ENCODE data around the gene RNF182. TPM values are rescaled to one million over a fixed set of nuclear protein-coding genes. Genes with fewer than 3 reads are reported as not detected.

RNF182 gene
- total RNA-seq, 2 donors from 2014 or later: 3.2 TPM; not detected in 1

DNA sequence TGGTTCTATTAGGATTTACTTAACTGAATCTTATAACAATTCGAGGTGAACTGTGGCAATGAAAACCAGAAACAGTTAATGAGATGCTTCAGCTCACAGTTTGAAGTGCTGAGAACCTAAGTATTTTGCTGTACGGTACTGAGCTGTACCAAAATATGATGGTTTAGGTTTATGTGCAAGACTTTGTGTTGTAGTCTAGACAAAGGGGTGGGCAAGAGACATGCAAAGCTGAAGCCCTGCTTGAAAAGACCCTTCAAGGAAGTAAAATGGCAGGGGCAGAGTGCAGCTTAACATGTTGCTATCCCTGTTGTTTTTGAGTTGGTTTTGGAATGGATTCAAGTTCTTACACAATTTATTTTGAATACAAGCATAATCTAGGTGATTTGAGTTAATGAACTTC is 54.0 kb downstream of the RNF182 start:
- Histone ChIP-seq H3K27me3 (replicated peaks; ENCODE audit: insufficient read depth) (peaks cover 4% of the 10 kb centered on the region), H3K27ac (no peak overlapping the region), H3K36me3 (no peaks in the 10 kb centered on the region), H3K4me3 (no peak overlapping the region), H3K4me1 (replicated peaks) (no peaks in the 10 kb centered on the region), H3K9me3 (no peaks in the 10 kb centered on the region)
- no peak for DNase-seq (ENCODE audit: low spot score)
- intact Hi-C loops (cut with DNase I): no loop called here
- WGBS: 82% methylated on average over 2 of the region's 2 CpGs
- TF ChIP-seq POLR2AphosphoS5 (IDR thresholded peaks at IDR 0.05): no peak
- TF ChIP-seq, protein P1, sequence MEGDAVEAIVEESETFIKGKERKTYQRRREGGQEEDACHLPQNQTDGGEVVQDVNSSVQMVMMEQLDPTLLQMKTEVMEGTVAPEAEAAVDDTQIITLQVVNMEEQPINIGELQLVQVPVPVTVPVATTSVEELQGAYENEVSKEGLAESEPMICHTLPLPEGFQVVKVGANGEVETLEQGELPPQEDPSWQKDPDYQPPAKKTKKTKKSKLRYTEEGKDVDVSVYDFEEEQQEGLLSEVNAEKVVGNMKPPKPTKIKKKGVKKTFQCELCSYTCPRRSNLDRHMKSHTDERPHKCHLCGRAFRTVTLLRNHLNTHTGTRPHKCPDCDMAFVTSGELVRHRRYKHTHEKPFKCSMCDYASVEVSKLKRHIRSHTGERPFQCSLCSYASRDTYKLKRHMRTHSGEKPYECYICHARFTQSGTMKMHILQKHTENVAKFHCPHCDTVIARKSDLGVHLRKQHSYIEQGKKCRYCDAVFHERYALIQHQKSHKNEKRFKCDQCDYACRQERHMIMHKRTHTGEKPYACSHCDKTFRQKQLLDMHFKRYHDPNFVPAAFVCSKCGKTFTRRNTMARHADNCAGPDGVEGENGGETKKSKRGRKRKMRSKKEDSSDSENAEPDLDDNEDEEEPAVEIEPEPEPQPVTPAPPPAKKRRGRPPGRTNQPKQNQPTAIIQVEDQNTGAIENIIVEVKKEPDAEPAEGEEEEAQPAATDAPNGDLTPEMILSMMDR (IDR thresholded peaks at IDR 0.05): no peak
- TF ChIP-seq POLR2A (IDR thresholded peaks at IDR 0.05): no peak

DNA sequence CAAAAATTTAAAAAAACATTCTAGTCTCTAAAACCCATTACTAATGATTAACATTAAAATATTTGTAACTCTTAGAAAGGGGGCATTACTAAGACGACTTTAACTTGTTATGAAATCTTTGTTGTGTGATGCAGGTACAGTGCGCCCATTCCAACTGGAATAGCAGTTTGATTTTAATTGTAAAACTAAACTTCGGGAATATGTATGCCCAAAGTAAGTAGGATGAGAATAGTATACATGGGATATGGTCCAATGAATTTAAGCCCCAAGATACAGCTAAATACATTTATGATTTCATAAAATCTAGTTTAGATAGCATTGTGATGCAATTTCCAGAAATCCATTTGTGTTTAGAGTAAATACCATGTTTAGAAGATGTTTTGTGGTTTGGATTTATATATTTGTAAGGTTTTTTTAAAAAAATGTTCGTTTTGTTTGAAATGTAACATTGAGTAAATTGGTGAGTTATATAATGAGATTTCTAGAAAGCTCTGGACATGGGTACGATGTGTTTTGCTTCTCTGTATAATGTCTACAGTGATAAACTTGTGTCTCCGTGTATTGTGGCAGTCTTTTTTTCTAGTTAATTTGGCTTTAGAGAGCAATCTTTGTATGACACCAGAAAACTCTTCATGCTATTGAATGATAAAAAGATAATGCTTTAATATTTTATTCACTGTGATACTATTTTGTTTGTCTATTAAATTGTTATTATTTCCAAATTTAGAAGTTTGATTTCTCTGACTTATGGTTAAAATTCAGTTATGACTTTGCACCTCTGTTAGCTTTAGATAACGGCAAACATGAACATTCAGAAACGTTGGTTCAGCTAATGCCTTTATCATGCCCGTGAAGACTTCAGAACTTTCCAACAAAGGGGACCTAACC is 54.8 kb downstream of the RNF182 start:
- Histone ChIP-seq H3K36me3 (no peaks in the 10 kb centered on the region), H3K4me1 (replicated peaks) (no peaks in the 10 kb centered on the region), H3K27me3 (replicated peaks; ENCODE audit: insufficient read depth) (peaks cover 4% of the 10 kb centered on the region), H3K9me3 (no peaks in the 10 kb centered on the region), H3K27ac (no peak overlapping the region), H3K4me3 (no peak overlapping the region)
- 80% methylated on average over 9 of the region's 9 CpGs for WGBS
- intact Hi-C loops (cut with DNase I): no loop called here
- DNase-seq (ENCODE audit: low spot score): no peak
- no peak for TF ChIP-seq POLR2AphosphoS5 (IDR thresholded peaks at IDR 0.05)
- TF ChIP-seq POLR2A (IDR thresholded peaks at IDR 0.05): no peak
- TF ChIP-seq, protein P1 (IDR thresholded peaks at IDR 0.05): no peak

DNA sequence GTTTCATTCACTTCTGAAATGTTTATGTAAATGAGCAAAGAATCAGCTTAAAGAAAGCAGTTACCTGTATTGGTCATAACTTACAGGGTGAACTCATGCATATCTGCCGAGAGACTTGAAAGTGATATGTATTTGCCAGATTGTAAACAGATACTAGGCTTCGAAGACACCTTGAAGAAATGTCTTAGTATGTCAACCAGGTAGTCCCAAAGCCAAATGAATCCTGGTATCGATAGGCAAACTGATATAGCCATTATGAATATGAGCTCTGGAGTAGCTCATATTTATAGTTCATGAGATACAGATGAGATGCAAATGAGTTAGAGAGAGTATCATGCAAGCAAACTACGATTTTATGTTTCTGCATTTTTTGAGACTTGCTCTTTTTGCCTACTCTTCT is 55.8 kb downstream of the RNF182 start:
- Histone ChIP-seq H3K4me1 (replicated peaks) (no peaks in the 10 kb centered on the region), H3K27ac (no peak overlapping the region), H3K9me3 (no peaks in the 10 kb centered on the region), H3K27me3 (replicated peaks; ENCODE audit: insufficient read depth) (peaks cover 4% of the 10 kb centered on the region), H3K36me3 (no peaks in the 10 kb centered on the region), H3K4me3 (no peak overlapping the region)
- TF ChIP-seq POLR2AphosphoS5 (IDR thresholded peaks at IDR 0.05): no peak
- TF ChIP-seq, protein P1 (IDR thresholded peaks at IDR 0.05): no peak
- no peak for TF ChIP-seq POLR2A (IDR thresholded peaks at IDR 0.05)
- DNase-seq (ENCODE audit: low spot score): no peak
- WGBS: 68% methylated on average over 4 of the region's 4 CpGs
- intact Hi-C loops (cut with DNase I): no loop called here

DNA sequence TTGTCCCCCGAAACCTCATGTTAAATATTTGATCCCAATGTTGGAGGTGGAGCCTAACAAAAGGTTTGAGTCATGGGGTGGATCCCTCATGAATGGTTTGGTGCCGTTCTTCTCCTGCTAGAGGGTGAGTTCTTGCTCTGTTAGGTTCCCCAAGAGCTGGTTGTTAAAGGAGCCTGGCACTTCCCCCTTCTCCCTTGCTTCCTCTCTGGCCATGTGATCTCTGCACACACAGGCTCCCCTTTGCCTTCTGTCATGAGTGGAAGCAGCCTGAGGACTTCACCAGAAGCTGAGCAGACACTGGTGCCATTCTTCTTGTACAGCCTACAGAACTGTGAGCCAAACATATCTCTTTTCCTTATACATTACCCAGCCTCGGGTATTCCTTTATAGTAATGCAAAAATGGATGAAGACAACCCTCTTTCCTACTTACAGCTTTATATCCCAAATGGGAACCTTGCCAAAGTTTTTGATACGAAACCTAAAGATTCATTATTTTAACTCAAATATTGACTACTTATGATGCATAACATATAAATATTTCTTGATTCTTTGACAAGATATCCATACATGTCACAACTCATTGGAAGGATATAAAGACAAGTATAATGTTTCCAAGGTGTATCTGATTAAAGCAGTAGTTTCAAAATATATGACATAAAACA is 61.0 kb downstream of the RNF182 start:
- H3K36me3 ChIP-seq: no peaks in the 10 kb centered on the region
- DNase-seq (ENCODE audit: low spot score): no peak
- no peaks in the 10 kb centered on the region for H3K4me1 ChIP-seq (replicated peaks)
- TF ChIP-seq POLR2A (IDR thresholded peaks at IDR 0.05) (no peak), POLR2AphosphoS5 (IDR thresholded peaks at IDR 0.05) (no peak)
- TF ChIP-seq, protein P1 (IDR thresholded peaks at IDR 0.05): no peak
- intact Hi-C loops (cut with DNase I): no loop called here
- H3K27me3 ChIP-seq (replicated peaks; ENCODE audit: insufficient read depth): peaks cover 4% of the 10 kb centered on the region
- no peak overlapping the region for H3K4me3 ChIP-seq
- 75% methylated on average over 4 of the region's 4 CpGs for WGBS
- no peak overlapping the region for H3K27ac ChIP-seq
- no peaks in the 10 kb centered on the region for H3K9me3 ChIP-seq

Measured in prostate gland (tissue), 2 donors.